Measurements from ENCODE around the gene FYCO1.

- TF ChIP-seq USF2 (IDR thresholded peaks at IDR 0.05; ENCODE audit: low read depth, low read length) (no peak), USF2 (CRISPR knock-in tag; IDR thresholded peaks at IDR 0.05; ENCODE audit: borderline replicate concordance) (no peak), TEAD2 (CRISPR knock-in tag; IDR thresholded peaks at IDR 0.05) (no peak), ZFP1 (CRISPR knock-in tag; IDR thresholded peaks at IDR 0.05) (no peak), THAP7 (CRISPR knock-in tag; IDR thresholded peaks at IDR 0.05) (no peak), MTA1 (CRISPR knock-in tag; IDR thresholded peaks at IDR 0.05; ENCODE audit: borderline replicate concordance) (no peak), HOXA5 (CRISPR knock-in tag; IDR thresholded peaks at IDR 0.05) (no peak), CTCF (CRISPR knock-in tag; IDR thresholded peaks at IDR 0.05) (no peak), HIVEP1 (CRISPR knock-in tag; IDR thresholded peaks at IDR 0.05) (no peak), ZSCAN20 (CRISPR knock-in tag; IDR thresholded peaks at IDR 0.05; ENCODE audit: borderline replicate concordance) (no peak), DNMT3B (CRISPR knock-in tag; conservative IDR thresholded peaks at IDR 0.05) (no peak), RFX1 (IDR thresholded peaks at IDR 0.05) (no peak), ZNF121 (CRISPR knock-in tag; IDR thresholded peaks at IDR 0.05) (no peak), EZH2 (conservative IDR thresholded peaks at IDR 0.05; ENCODE audit: low read depth, low read length) (no peak)
Measured at GRCh38 chr3:46038916-46039315, 43.3 kb upstream of the FYCO1 start.

Measured in HepG2 (cell line).